HG03558 (cell line): ENCODE results near the gene TULP4.

ENCODE experiments used
- ATAC-seq: cut with Tn5 transposase; IDR thresholded peaks from one replicate; pipeline ENCODE4 v1.9.1; 2021; ENCODE audit warnings: moderate number of reproducible peaks; ENCODE audit not compliant: unreplicated experiment; ENCODE audit errors: extremely low read depth

Gene TULP4

GRCh38 chr6:158485431-158485830 lies 173.2 kb downstream of the TULP4 start:
- no peak for ATAC-seq

GRCh38 chr6:158487495-158487894 lies 175.2 kb downstream of the TULP4 start:
- ATAC-seq = no peak

- no peak for ATAC-seq
These were observed 175.8 kb downstream of the TULP4 start for GRCh38 chr6:158488065-158488464.

DNA sequence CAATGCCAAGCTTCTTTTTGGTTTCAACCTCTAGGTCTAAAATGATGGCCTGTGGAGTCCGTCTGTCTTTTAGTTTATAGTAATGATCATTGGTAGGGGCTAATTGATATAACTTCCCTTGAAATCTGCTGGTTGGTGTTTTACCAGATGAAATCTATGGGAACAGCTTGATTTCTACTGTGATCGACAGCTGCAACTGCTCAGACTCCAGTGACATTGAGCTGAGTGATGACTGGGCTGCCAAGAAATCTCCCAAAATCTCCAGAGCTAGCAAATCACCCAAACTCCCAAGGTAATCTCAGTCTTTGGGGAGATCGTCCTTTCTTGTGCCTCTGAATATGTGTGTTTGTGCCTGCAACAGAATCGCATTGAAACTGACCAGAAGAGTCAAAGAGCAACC lies 177.2 kb downstream of the TULP4 start:
- no peak for ATAC-seq

- no peak for ATAC-seq
These were observed 180.6 kb downstream of the TULP4 start for GRCh38 chr6:158492881-158493280.

- no peak for ATAC-seq
These were observed 184.4 kb downstream of the TULP4 start for GRCh38 chr6:158496700-158497099.

- ATAC-seq = no peak
These were observed 185.4 kb downstream of the TULP4 start for GRCh38 chr6:158497620-158498019.

- ATAC-seq = no peak
These were observed 186.1 kb downstream of the TULP4 start for GRCh38 chr6:158498362-158498761.

DNA sequence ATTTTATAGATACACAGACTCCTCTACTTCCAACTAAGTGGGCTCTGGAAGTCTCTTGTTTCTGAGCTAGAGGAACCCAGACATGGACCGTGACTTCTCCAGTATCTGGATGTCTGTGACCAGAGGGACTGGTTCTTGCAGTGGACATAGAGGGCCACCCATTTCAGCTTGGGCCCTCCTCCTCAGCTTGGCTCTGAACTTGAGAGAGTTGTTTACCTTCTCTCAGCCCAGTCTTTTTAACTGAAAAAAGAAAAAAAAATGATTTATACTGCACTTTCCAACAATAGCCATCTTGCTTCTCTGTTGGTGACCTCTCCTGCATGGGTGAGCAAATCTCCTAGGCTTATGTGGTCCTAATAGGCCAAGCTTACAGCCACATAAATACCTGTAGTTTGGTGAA lies 187.3 kb downstream of the TULP4 start:
- ATAC-seq = no peak

DNA sequence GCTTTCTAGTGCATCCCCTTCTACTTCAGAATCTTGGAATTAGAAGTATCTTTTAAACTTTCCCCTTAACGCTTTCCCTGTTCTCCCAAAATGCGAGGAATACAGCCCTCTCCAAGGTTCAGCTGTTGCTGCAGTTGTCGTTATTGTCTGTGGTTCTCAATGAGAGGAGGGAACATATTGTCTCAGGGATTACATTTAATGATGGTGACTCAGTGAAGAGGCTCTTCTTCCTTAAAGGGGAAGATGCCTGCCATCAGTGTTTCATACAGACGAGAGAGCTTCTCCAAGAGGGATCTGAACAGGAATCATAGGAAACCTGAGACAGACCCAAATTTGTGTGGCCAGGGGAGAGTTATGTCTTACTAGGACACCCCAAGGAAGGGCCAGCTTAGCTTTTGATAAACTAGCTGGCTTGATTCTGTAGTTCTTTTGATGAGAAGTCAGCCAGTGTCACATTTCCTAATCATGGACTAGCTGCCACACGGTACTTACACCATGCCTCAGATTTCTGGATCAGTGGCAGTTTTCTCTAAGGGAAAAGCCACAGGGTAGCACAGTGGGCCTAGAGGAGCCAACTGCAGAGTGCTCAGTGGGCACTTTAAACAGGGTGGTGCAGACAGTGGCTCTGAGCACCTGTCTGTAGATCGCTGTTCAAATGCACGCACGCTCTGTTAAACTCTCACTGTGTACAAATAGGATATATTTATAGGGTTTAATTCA lies 187.9 kb downstream of the TULP4 start:
- ATAC-seq = no peak

DNA sequence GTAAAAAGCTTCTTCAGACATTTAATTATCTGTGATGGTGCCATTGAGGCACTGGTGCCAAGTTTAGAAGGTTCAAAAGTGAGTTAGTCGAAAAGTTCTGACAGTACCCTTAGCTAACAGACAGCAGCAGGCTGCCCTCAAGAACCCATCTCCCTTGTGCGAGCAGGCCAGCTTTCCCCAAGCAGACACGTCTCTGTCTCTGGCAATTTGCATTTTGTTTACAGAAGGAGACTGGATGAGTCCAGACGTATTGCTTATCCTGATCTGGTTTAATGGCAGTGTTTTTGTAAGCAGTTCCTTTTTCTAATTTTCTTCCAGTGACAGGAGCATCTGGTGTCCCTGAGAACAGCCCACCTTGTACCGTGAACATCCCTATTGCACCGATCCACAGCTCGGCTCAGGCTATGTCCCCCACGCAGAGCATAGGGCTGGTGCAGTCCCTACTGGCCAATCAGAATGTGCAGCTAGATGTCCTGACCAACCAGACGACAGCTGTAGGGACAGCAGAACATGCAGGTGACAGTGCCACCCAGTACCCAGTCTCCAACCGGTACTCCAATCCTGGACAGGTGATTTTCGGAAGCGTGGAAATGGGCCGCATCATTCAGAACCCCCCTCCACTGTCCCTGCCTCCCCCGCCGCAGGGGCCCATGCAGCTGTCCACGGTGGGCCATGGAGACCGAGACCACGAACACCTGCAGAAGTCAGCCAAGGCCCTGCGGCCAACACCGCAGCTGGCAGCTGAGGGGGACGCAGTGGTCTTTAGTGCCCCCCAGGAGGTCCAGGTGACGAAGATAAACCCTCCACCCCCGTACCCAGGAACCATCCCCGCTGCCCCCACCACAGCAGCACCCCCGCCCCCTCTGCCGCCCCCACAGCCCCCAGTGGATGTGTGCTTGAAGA lies 189.3 kb downstream of the TULP4 start:
- ATAC-seq = no peak

DNA sequence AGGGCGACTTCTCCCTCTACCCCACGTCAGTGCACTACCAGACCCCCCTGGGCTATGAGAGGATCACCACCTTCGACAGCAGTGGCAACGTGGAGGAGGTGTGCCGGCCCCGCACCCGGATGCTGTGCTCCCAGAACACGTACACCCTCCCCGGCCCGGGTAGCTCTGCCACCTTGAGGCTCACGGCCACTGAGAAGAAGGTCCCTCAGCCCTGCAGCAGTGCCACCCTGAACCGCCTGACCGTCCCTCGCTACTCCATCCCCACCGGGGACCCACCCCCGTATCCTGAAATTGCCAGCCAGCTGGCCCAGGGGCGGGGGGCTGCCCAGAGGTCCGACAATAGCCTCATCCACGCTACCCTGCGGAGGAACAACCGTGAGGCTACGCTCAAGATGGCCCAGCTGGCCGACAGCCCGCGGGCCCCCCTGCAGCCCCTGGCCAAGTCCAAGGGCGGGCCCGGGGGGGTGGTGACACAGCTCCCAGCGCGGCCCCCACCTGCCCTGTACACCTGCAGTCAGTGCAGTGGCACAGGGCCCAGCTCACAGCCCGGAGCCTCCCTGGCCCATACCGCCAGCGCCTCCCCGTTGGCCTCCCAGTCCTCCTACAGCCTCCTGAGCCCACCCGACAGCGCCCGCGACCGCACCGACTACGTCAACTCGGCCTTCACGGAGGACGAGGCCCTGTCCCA lies 190.1 kb downstream of the TULP4 start:
- no peak for ATAC-seq

- ATAC-seq = no peak
These were observed 191.0 kb downstream of the TULP4 start for GRCh38 chr6:158503222-158503621.

GRCh38 chr6:158503846-158504245 lies 191.6 kb downstream of the TULP4 start:
- no peak for ATAC-seq

GRCh38 chr6:158505194-158505593 lies 192.9 kb downstream of the TULP4 start:
- ATAC-seq = no peak

- no peak for ATAC-seq
These were observed 194.3 kb downstream of the TULP4 start for GRCh38 chr6:158506601-158507000.

DNA sequence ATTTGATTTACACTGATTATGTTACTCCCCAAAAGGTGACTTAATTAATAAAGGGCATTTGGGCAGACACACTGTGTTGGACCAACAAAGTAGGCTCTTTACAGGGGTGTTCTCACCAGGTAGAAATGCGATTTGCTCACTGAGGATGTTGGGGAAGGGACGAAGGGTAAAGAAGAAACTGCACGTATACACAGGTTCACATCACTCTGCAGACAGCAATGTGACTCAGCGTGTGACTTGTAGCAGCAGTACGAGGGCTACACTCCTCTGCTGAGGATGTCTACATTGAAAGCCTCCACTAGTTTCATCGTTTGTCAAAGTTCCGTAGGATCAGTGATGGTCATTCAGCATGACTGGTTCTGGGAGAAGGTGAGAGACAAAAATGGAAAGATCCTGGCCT lies 194.9 kb downstream of the TULP4 start:
- ATAC-seq = no peak

DNA sequence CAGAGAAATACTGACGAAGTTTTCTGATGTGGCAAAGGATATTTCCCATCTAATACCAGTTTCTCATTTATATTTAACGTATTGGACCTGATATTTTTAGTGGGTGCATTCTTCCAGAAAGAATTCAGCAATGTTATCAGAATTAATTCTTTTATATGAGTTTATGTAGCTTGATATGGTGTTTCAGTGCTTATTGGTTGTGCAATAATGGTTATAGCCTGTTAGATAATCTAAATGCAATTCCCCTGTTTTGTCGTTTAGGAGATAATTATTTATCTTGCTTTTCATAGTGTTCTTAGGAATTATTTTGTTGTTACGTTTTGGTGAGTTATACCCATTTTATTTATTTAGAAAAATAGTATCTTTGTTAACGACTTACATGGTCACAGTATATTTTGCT lies 196.2 kb downstream of the TULP4 start:
- no peak for ATAC-seq

- ATAC-seq = no peak
These were observed 197.2 kb downstream of the TULP4 start for GRCh38 chr6:158509465-158509864.

- no peak for ATAC-seq
These were observed 200.5 kb downstream of the TULP4 start for GRCh38 chr6:158512809-158513208.

GRCh38 chr6:158514176-158514575 lies 201.9 kb downstream of the TULP4 start:
- ATAC-seq = no peak
